ENCODE measurements around the gene OSGIN1.

- TF ChIP-seq FOXM1 (IDR thresholded peaks at IDR 0.05; ENCODE audit: borderline replicate concordance) (no peak), FOXA1 (IDR thresholded peaks at IDR 0.05) (no peak), TARDBP (IDR thresholded peaks at IDR 0.05) (no peak), BHLHE40 (IDR thresholded peaks at IDR 0.05; ENCODE audit: borderline replicate concordance) (no peak), ZNF384 (IDR thresholded peaks at IDR 0.05) (no peak), SP1 (IDR thresholded peaks at IDR 0.05) (no peak), HDGF (IDR thresholded peaks at IDR 0.05; ENCODE audit: borderline replicate concordance) (no peak), ARNT (IDR thresholded peaks at IDR 0.05) (no peak), ELF4 (IDR thresholded peaks at IDR 0.05) (no peak)
Observed at GRCh38 chr16:83934684-83934977, 18.4 kb upstream of the OSGIN1 start.
